ENCODE measurements around the gene SURF2.

SURF2 gene

DNA sequence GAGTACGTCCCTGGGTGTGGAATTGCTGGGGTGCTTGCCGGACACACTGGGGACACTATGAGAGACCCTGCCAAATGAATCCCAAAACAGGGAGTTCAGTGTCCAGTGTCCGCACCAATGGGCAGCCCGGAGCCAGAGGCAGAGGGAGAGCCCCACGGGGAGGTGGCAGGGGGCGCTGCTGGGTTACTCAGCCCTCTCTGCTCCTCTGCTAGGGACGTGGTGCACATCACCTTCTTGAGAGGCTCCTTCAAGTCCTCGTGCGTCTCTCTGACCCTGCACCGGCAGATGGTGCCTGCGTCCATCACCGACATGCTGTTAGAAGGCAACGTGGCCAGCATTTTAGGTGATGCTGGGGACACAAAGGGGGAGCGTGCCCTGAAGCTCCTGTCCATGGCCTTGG lies 40.6 kb downstream of the SURF2 start:
- in situ Hi-C loops (cut with HindIII; ENCODE audit: low sequenced_read_pairs), result no loop called here

DNA sequence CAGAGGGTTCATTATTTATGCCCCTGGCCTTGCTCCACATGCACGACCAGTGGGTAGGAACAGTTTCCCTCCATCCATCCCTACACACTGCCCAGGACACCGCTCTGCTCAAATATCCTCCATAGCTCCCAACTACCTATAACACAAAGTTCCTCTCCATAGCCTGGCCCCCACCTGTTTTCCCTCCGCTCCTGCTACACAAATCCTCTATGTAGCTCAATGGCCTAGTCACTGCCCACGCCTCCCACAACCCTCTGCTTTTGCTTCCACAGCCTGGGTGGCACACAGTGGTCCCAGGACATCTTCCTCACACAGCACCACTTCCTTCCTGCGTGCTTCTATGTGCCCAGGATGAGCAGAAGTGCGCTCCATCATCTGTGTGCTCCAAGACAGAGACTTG lies 41.0 kb downstream of the SURF2 start:
- in situ Hi-C loops (cut with HindIII; ENCODE audit: low sequenced_read_pairs), result no loop called here

DNA sequence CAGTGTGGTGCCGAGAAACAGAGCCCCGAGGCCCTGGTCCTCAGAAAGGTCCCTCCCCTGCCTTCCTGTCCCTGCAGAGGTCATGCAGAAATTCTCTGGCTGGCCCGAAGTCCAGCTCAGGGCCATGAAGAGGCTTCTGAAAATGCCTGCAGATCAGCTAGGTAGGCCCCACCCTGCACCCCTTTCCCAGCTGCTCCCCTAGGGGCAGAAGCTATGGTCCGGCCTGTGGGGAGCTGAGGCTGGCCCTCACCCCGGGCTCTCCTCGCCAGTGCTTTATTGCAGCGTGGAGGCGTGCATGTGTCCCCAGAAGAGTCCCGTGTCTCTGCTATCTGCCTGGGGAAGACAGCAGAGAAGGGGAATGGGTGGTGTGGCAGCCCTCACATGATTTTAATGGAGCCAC lies 41.5 kb downstream of the SURF2 start:
- in situ Hi-C loops (cut with HindIII; ENCODE audit: low sequenced_read_pairs), result no loop called here

DNA sequence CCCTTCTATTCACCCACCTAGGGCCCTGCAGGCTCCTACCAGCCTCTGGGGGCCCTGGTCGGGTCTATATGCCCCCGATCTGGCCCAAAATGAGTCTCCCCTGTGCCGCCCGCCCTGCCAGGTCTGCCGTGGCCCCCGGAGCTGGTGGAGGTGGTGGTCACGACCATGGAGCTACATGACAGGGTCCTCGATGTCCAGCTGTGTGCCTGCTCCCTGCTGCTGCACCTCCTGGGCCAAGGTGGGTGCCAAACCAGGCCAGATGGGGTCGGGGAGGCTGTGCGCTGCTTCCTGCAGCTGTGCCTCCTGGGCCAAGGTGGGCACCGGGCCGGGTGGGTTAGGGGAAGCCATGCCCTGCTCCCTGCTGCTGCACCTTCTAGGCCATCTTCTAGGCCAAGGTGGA lies 43.9 kb downstream of the SURF2 start:
- in situ Hi-C loops (cut with HindIII; ENCODE audit: low sequenced_read_pairs), result no loop called here

DNA sequence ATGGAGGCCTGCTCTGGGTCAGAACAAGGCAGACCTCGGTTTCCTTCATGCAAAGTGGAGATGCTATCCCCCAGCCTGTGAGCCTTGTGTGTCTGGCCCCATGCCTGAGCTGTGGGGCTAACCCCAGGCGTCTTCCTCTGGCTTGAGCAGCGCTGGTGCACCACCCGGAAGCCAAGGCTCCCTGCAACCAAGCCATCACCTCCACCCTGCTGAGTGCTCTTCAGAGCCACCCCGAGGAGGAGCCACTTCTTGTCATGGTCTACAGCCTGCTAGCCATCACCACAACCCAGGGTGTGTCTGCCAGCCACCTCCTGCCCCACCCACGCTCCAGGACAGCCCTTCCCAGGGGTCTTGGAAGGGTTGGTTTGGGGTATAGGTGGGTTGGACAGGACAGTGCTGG lies 45.2 kb downstream of the SURF2 start:
- in situ Hi-C loops (cut with HindIII; ENCODE audit: low sequenced_read_pairs), result no loop called here

DNA sequence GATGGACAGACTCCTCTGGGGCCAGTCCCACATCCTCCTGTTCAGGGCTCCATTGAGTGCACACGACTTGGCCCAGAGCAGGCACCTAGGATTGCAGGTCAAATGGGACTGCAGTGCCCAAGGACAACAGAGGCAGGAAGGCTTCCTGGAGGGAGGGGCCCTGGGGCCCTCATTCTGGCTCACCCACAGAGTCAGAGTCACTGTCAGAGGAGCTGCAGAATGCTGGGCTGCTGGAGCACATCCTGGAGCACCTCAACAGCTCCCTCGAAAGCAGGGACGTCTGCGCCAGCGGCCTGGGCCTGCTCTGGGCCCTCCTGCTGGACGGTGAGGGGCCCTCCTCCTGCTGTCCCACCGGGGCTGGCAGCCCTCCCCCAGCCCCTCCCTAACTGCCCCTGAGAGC lies 46.3 kb downstream of the SURF2 start:
- in situ Hi-C loops (cut with HindIII; ENCODE audit: low sequenced_read_pairs), result no loop called here

DNA sequence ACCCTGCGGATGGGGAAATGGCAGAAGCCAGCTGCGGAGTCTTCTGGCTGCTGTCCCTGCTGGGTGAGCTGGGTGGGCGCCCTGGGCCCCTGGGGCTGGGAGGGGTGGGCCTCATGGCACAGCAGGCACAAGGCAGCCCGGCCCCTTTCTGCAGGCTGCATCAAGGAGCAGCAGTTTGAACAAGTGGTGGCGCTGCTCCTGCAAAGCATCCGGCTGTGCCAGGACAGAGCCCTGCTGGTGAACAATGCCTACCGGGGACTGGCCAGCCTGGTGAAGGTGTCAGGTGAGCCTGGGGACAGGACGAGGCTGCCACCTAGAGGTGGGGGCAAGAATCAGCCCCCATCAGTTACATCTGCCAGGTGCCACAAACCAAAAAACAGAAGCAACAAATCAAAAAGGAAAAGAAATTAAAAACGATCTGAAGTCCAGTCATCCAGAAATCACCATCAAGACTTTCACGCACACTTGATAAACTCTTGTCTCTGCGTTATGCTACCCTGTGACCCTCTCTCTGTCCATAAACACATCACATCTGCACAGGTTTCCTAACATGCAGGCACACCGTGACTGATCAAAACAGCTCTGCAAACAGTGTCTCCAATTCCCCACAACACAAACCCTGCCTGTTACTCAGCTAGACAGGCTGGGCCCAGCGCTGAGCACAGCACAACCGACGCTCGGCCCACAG lies 47.6 kb downstream of the SURF2 start:
- in situ Hi-C loops (cut with HindIII; ENCODE audit: low sequenced_read_pairs), result no loop called here

DNA sequence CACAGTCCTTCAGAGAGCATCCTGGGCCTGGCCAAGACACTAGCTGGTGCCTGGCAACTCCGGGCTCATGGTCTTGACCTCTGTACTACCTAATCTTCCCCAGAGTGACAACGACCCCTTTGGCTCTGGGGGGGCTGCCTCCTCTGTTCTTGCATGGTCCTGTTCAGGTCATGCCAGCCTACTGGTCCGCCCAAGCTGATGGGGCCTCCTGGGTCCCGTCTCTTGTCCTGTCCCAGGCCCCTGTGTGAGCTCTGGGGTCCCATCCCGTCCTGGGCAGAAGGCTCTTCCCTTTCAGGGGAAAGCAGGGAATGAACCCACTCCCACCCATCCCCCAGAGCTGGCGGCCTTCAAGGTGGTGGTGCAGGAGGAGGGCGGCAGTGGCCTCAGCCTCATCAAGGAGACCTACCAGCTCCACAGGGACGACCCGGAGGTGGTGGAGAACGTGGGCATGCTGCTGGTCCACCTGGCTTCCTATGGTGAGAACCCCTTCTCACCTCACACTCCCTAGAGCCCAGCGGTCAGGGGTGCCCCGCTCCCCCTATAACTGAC lies 48.2 kb downstream of the SURF2 start:
- in situ Hi-C loops (cut with HindIII; ENCODE audit: low sequenced_read_pairs), result no loop called here

DNA sequence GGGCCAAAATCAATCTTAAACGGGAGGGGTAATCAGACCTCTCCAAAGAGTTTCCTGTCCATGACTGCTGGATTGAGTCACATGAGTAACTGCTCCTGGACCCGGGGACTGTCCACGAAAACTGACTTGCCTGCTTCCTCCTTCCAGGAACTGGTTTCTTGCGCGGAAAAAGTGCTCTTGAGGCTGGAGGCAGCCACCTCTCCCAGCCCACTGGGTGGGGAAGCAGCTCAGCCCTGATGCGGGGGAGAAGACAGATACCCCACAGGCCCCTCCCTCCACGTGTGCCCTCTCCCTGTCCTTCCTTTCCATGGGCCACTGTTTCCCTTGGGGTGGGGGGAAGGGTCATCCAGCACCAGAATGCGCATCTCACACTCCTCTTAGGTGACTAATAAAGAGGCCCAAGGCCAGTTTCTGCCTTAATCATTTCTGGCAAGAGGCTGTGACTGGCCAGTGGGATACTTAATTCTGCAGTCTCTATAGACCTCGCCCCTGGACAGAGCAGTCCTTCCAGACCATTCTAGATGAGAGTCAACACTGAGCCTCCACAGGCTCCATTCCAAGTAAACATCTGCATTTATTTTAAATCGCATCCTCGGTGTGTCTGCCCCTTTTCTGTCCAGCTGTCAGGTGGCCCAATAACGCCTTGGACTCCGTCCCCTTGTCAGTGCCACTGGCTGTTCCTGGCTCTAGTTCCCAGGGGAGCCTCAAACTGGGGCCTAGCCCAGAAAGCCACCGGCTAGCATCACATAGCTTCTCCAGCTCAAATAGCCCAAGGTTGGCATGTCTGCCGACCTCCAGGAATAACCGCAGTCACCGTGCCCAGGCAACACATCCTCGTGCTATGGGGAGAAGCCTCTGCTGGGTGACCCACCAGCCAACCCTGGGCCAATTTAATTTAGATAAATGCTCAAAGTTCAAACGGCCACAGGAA lies 49.4 kb downstream of the SURF2 start:
- in situ Hi-C loops (cut with HindIII; ENCODE audit: low sequenced_read_pairs), result no loop called here

DNA sequence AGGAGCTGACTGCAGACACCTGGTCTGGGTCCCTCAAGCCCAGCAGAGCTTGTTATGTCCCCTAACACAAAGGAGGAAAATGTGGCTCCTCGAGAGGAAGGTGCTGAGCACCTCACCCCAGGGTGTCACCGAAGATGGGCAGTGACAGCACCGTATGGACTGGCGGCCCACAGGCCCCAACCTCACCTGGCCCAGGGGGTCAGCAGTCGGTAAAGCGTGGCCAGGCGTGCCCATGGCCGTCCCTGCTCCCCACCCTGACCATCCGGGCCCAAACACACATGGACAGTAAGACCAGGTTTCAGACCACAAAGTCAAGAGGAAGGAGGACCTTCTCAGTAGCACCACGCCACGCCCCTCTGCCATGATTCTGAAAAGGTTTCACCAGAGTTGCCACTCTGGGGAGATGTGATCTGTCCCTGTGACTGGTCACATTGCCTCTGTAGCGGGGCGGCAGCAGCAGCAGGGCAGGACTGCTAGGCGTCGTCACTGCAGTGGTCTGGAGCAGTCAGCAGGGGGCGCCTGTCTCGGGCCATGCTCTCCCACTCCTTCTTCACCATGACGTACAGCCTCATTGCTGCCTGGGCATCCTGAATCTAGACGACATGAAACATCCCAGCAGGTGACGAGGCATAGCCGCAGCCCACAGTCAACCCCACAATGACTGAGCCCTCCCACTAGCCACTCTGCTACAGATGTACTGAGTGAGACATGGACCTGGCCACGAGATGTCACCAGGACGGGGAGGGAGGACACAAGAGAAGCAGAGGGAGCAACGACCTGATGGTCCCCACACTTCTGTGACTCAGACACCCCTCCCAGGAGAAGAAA lies 50.3 kb downstream of the SURF2 start:
- in situ Hi-C loops (cut with HindIII; ENCODE audit: low sequenced_read_pairs), result no loop called here

DNA sequence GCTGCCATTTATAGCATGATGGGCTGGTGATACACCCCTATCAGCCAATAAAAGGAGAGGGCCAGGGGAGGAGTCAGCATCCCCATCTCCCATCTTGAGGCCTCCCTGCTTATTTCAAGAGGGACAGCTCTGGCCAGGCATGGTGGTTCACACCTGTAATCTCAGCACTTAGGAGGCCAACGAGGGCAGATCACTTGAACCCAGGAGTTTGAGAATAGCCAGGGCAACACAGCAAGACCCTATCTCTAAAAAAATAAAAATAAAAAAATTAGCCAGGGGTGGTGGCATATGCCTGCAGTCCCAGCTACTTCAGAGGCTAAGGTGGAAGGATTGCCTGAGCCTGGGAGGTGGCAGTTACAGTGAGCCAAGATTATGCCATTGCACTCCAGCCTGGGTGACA lies 51.7 kb downstream of the SURF2 start:
- in situ Hi-C loops (cut with HindIII; ENCODE audit: low sequenced_read_pairs), result no loop called here
